PC-9 (cell line): ENCODE data around the gene NOL9.

ENCODE experiments used
- EZH2 ChIP-seq: fragments of 200-600 bp; sonication (generic); IDR thresholded peaks from 2 replicates; pipeline ENCODE4 v1.8.0; 2017; ENCODE audit warnings: antibody characterized with exemption, low read depth
- TF ChIP-seq, protein P1 (sequence below): fragments of 200-600 bp; sonication (generic); conservative IDR thresholded peaks from 2 replicates; pipeline ENCODE4 v1.6.1; 2017; ENCODE audit warnings: mixed run types, antibody characterized with exemption, mild to moderate bottlenecking, moderate library complexity

DNA sequence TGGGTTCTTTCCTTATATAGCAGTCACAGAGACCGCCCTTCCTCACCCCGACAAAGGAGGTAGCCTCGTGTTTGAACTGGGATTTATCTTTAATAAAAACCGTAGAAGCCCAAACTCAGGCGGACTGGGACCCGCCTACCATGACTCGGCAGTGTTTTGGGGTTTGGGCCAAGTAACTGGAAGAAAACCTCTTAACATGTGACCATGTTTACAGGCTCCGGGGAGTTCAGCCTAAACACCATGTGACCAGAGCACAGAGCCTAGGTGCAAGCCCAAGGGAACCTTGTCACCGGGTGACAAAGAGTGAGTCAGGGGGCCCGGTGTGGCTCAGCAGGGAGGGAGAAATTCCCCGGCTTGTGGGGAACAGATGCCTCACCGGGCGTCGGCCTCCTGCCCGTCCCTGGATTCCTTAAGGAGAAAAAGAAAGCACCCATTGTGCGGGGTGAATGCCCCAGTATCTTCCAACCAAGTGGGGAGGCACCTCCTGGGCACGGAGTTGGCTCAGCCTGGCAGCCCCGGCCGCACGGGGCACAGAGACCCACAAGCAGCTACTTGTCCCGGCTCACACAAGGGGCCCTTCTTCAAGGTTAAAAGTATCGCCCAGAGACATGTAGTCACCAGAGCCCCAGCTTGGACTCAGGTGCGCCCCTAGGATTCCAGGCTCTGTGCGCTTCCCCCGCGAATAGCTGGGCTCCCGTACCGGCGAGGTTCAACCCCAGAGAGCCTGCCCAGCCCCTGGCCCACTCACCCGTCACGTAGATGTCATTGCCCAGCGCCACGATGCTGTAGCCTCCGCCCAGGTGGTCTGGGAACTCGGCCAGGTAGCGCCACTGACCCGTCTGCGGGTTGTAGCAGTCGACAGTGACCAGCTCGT lies 47.0 kb upstream of the NOL9 start:
- TF ChIP-seq, protein P1, sequence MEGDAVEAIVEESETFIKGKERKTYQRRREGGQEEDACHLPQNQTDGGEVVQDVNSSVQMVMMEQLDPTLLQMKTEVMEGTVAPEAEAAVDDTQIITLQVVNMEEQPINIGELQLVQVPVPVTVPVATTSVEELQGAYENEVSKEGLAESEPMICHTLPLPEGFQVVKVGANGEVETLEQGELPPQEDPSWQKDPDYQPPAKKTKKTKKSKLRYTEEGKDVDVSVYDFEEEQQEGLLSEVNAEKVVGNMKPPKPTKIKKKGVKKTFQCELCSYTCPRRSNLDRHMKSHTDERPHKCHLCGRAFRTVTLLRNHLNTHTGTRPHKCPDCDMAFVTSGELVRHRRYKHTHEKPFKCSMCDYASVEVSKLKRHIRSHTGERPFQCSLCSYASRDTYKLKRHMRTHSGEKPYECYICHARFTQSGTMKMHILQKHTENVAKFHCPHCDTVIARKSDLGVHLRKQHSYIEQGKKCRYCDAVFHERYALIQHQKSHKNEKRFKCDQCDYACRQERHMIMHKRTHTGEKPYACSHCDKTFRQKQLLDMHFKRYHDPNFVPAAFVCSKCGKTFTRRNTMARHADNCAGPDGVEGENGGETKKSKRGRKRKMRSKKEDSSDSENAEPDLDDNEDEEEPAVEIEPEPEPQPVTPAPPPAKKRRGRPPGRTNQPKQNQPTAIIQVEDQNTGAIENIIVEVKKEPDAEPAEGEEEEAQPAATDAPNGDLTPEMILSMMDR = no peak
- TF ChIP-seq EZH2 = no peak
